Mesenchymal stem cell (in vitro differentiated cells and primary cell): ENCODE measurements around the gene EVI5.

Source experiments
- DNase-seq: peaks from one replicate; pipeline ENCODE4 v3.0.0-alpha.2; 2013
- H2AFZ ChIP-seq: one replicate; pipeline ENCODE4 v1.6.1; 2013; ENCODE audit warnings: low read depth, mild to moderate bottlenecking, control low read depth, inconsistent platforms, low read length, moderate library complexity
- H2AK5ac ChIP-seq: 2 replicates; pipeline ENCODE4 v1.6.1; 2013; ENCODE audit warnings: low read length, moderate library complexity, mild to moderate bottlenecking, inconsistent platforms; ENCODE audit not compliant: severe bottlenecking
- H2BK120ac ChIP-seq: one replicate; pipeline ENCODE4 v1.6.1; 2013; ENCODE audit warnings: low read depth, mild to moderate bottlenecking, inconsistent platforms, low read length, moderate library complexity
- H2BK12ac ChIP-seq, 2 experiments: one replicate each; pipeline ENCODE4 v1.6.1; 2013; ENCODE audit warnings: inconsistent platforms in 2 of 2, low read length in 2 of 2, mild to moderate bottlenecking in 2 of 2, moderate library complexity in 2 of 2, control low read depth in 1 of 2
- H2BK15ac ChIP-seq: one replicate; pipeline ENCODE4 v1.6.1; 2013; ENCODE audit warnings: mild to moderate bottlenecking, low read depth, inconsistent platforms; ENCODE audit not compliant: poor library complexity, severe bottlenecking
- H2BK5ac ChIP-seq: 2 replicates; pipeline ENCODE4 v1.6.1; 2013; ENCODE audit warnings: low read depth, mild to moderate bottlenecking, low read length, control low read depth, inconsistent platforms; ENCODE audit not compliant: poor library complexity, severe bottlenecking
- H3K14ac ChIP-seq, 2 experiments: one replicate each; pipeline ENCODE4 v1.6.1; 2013; ENCODE audit warnings: inconsistent platforms in 2 of 2, low read length in 2 of 2, control low read depth in 1 of 2, mild to moderate bottlenecking in 1 of 2, moderate library complexity in 1 of 2
- H3K18ac ChIP-seq, 2 experiments: one replicate each; pipeline ENCODE4 v1.6.1; 2013; ENCODE audit warnings: inconsistent platforms in 2 of 2, low read length in 2 of 2, control low read depth in 1 of 2, low read depth in 1 of 2, mild to moderate bottlenecking in 1 of 2
- H3K23ac ChIP-seq, 2 experiments: one replicate each; pipeline ENCODE4 v1.6.1; 2013; ENCODE audit warnings: inconsistent platforms in 2 of 2, low read length in 2 of 2, mild to moderate bottlenecking in 2 of 2, moderate library complexity in 2 of 2, control low read depth in 1 of 2
- H3K27ac ChIP-seq: 2 replicates; pipeline ENCODE4 v1.5.1; 2013; ENCODE audit warnings: mild to moderate bottlenecking, moderate library complexity, low read length, control low read depth, inconsistent platforms; ENCODE audit not compliant: poor library complexity, severe bottlenecking
- H3K27me3 ChIP-seq, 2 experiments: 2 replicates each; pipeline versions ENCODE4 v1.6.1 to v1.7.0; 2013; ENCODE audit warnings: low read length in 2 of 2, mild to moderate bottlenecking in 2 of 2, moderate library complexity in 2 of 2, control low read depth in 1 of 2, inconsistent platforms in 1 of 2; ENCODE audit not compliant: control insufficient read depth in 1 of 2, insufficient read depth in 1 of 2
- H3K36me3 ChIP-seq, 2 experiments: 2 replicates each; pipeline versions ENCODE4 v1.6.1 to v1.7.0; 2013; ENCODE audit warnings: low read length in 2 of 2, control low read depth in 1 of 2, inconsistent platforms in 1 of 2, low read depth in 1 of 2, mild to moderate bottlenecking in 1 of 2; ENCODE audit not compliant: insufficient read depth in 2 of 2, control insufficient read depth in 1 of 2
- H3K4ac ChIP-seq, 2 experiments: one replicate each; pipeline ENCODE4 v1.6.1; 2013; ENCODE audit warnings: inconsistent platforms in 2 of 2, low read length in 2 of 2, mild to moderate bottlenecking in 2 of 2, moderate library complexity in 2 of 2, control low read depth in 1 of 2, low read depth in 1 of 2
- H3K4me1 ChIP-seq: 2 replicates; pipeline ENCODE4 v1.6.1; 2013; ENCODE audit warnings: low read depth, low read length, control low read depth; ENCODE audit not compliant: control insufficient read depth, insufficient read depth
- H3K4me2 ChIP-seq: 2 replicates; pipeline ENCODE4 v1.6.1; 2013; ENCODE audit warnings: low read length, mild to moderate bottlenecking, inconsistent platforms; ENCODE audit not compliant: poor library complexity, severe bottlenecking
- H3K4me3 ChIP-seq, 2 experiments: 2 replicates each; pipeline versions ENCODE4 v1.5.1 to v1.7.0; 2013; ENCODE audit warnings: low read length in 2 of 2, mild to moderate bottlenecking in 2 of 2, control low read depth in 1 of 2, low read depth in 1 of 2; ENCODE audit not compliant: insufficient read depth in 1 of 2
- H3K79me1 ChIP-seq: replicated peaks from 2 replicates; pipeline ENCODE4 v1.6.1; 2013; ENCODE audit warnings: mild to moderate bottlenecking, control low read depth, low read length, inconsistent platforms; ENCODE audit not compliant: poor library complexity, severe bottlenecking
- H3K9ac ChIP-seq: 2 replicates; pipeline ENCODE4 v1.7.0; 2013; ENCODE audit warnings: mild to moderate bottlenecking, low read length, moderate library complexity
- H3K9me3 ChIP-seq: 2 replicates; pipeline ENCODE4 v1.7.0; 2013; ENCODE audit warnings: mild to moderate bottlenecking, low read length; ENCODE audit not compliant: control insufficient read depth
- H4K8ac ChIP-seq: one replicate; pipeline ENCODE4 v1.6.1; 2013; ENCODE audit warnings: inconsistent platforms, mild to moderate bottlenecking, low read length, moderate library complexity
- H4K91ac ChIP-seq: one replicate; pipeline ENCODE4 v1.6.1; 2013; ENCODE audit warnings: mild to moderate bottlenecking, low read length, inconsistent platforms
- WGBS: methylation state at CpG from one replicate; pipeline ENCODE4 v1.1.7; 2013; ENCODE audit warnings: mixed read lengths; 5-methylcytosine and 5-hydroxymethylcytosine counted together

Gene EVI5

DNA sequence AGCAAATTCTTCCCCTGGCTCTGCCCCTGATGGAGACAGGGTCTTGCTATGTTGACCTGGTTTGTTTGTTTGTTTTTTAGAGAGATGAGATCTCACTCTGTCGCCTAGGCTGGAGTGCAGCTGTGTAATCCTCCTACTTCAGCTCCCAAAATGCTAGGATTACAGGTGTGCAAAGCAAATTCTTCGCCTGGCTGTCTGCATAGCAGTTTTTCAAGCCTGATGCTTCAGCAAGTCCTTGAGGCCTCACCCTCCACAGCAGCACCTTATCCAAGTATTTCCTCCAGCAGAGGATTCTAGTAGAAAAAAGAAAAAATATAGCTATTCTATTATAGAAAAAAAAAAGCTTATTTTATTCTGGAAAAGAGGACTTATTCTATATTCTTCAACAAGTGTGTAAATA lies 31.8 kb upstream of the EVI5 start:
- Histone ChIP-seq H2BK15ac (no peak overlapping the region), H2BK5ac (no peak overlapping the region), H3K4ac (no peak overlapping the region), H3K18ac (no peak overlapping the region), H2BK12ac (no peak overlapping the region), H4K91ac (no peak overlapping the region), H2BK120ac (no peak overlapping the region), H3K23ac (no peak overlapping the region), H3K27me3 (no peaks in the 10 kb centered on the region), H3K79me1 (no peaks in the 10 kb centered on the region), H3K4me3 (no peak overlapping the region), H2AK5ac (no peak overlapping the region), H3K4me1 (no peaks in the 10 kb centered on the region), H4K8ac (no peak overlapping the region), H2AFZ (no peak overlapping the region), H3K27ac (no peak overlapping the region), H3K4me2 (no peak overlapping the region), H3K9ac (no peak overlapping the region), H3K9me3 (no peaks in the 10 kb centered on the region), H3K14ac (no peak overlapping the region), H3K36me3 (no peaks in the 10 kb centered on the region)
- WGBS = 81% methylated on average over 2 of the region's 2 CpGs
- DNase-seq = no peak

DNA sequence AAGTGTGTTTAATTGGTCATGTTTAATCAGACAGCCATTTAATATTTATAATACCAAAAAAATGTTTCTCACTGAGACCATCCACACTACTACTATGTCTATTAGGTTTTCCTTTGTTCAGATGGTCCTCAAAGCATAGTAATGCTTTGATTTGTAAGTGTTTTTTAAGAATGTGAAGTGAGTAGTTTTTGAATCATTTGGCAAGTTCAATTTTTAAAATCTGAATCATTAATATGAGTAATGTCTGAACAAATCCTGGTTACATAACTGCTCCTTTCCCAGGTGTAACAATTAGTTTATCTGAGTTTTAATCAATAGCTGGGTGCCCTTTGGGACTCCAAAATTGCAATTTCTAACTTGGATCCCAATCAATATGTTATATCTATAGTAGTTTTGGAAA lies 23.5 kb upstream of the EVI5 start:
- H4K8ac ChIP-seq = no peak overlapping the region
- no peak overlapping the region for H3K4me2 ChIP-seq
- H3K4me3 ChIP-seq = no peak overlapping the region
- H3K4me1 ChIP-seq = peaks cover 1% of the 10 kb centered on the region
- no peak for DNase-seq
- H3K27me3 ChIP-seq = no peaks in the 10 kb centered on the region
- no peaks in the 10 kb centered on the region for H3K9me3 ChIP-seq
- H3K36me3 ChIP-seq = no peaks in the 10 kb centered on the region
- no peak overlapping the region for H2AK5ac ChIP-seq
- H2AFZ ChIP-seq = no peak overlapping the region
- H2BK15ac ChIP-seq = no peak overlapping the region
- H3K18ac ChIP-seq = peak overlapping the region in 1 of 2 experiments; percentile 61
- H3K23ac ChIP-seq = no peak overlapping the region
- H3K27ac ChIP-seq = no peak overlapping the region
- no peaks in the 10 kb centered on the region for H3K79me1 ChIP-seq
- H3K14ac ChIP-seq = no peak overlapping the region
- H2BK120ac ChIP-seq = no peak overlapping the region
- H4K91ac ChIP-seq = no peak overlapping the region
- H2BK5ac ChIP-seq = no peak overlapping the region
- peak overlapping the region in 1 of 2 experiments; percentile 89 for H2BK12ac ChIP-seq
- H3K9ac ChIP-seq = no peak overlapping the region
- no peak overlapping the region for H3K4ac ChIP-seq

DNA sequence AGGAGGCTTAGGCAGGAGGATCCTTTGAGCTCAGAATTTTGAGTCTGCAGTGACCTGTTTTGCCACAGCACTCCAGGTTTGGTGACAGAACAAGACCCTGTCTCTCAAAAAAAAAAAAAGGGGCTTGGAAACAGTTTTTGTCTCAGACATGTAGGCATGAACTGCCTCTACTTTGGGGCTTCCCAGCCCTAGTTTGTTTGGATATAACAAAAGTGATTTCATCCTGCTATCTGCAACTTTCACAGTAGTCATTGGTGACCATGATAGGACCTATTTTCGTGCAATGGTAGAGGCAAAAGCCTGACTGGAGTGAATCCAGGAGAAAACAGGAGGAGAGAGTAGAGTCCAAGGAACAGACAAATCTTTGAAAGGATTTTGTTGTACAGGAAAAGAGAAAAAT lies 20.3 kb upstream of the EVI5 start:
- peak overlapping the region; percentile 22 for H2AK5ac ChIP-seq
- H3K4me2 ChIP-seq = no peak overlapping the region
- peak overlapping the region; percentile 48 to 69 for H3K18ac ChIP-seq
- no peaks in the 10 kb centered on the region for H3K79me1 ChIP-seq
- no peaks in the 10 kb centered on the region for H3K36me3 ChIP-seq
- peak overlapping the region; percentile 64 for H3K27ac ChIP-seq
- H3K4me3 ChIP-seq = no peak overlapping the region
- no peak overlapping the region for H3K23ac ChIP-seq
- H3K27me3 ChIP-seq = no peaks in the 10 kb centered on the region
- H2AFZ ChIP-seq = no peak overlapping the region
- WGBS = 59% methylated on average over 1 of the region's 1 CpG
- peak overlapping the region; percentile 60 for H3K9ac ChIP-seq
- peak overlapping the region; percentile 82 for H2BK120ac ChIP-seq
- H3K9me3 ChIP-seq = no peaks in the 10 kb centered on the region
- H4K8ac ChIP-seq = peak overlapping the region; percentile 27
- peaks cover 1% of the 10 kb centered on the region for H3K4me1 ChIP-seq
- peak overlapping the region; percentile 35 to 75 for H3K4ac ChIP-seq
- H2BK5ac ChIP-seq = peak overlapping the region; percentile 66
- DNase-seq = peak; percentile 61
- no peak overlapping the region for H3K14ac ChIP-seq
- H2BK12ac ChIP-seq = peak overlapping the region; percentile 38 to 54
- no peak overlapping the region for H2BK15ac ChIP-seq
- H4K91ac ChIP-seq = no peak overlapping the region

DNA sequence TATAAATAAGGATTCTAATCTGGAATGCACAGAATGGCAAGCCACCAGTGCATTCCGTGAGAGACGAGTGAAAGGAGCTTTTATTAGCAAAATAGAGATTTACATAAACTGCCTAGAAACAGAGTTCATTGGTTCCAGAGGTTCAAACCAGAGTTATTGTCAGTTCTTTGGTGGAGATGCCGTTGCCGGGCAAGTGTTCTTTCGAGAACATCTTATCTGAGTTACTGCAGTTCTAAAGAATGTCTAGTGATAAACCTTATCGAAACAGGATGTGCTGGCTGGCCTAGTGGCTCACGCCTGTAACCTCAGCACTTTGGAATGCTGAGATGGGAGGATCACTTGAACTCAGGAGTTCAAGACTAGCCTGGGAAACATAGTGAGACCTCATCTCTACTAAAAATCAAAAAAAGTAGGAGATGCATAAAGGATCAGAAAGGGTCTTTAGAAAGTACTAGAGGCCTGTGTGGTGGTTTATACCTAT lies 19.9 kb upstream of the EVI5 start:
- Histone ChIP-seq H3K79me1 (no peaks in the 10 kb centered on the region), H2BK12ac (no peak overlapping the region), H3K4ac (peak overlapping the region in 1 of 2 experiments; percentile 75), H3K4me2 (no peak overlapping the region), H2BK15ac (no peak overlapping the region), H3K18ac (peak overlapping the region in 1 of 2 experiments; percentile 69), H2BK120ac (peak overlapping the region; percentile 82), H3K27ac (peak overlapping the region; percentile 64), H3K4me1 (peaks cover 1% of the 10 kb centered on the region), H2AK5ac (no peak overlapping the region), H2AFZ (no peak overlapping the region), H4K91ac (no peak overlapping the region), H3K14ac (no peak overlapping the region), H3K9me3 (no peaks in the 10 kb centered on the region), H3K23ac (no peak overlapping the region), H3K27me3 (no peaks in the 10 kb centered on the region), H3K4me3 (no peak overlapping the region), H3K9ac (peak overlapping the region; percentile 60), H3K36me3 (no peaks in the 10 kb centered on the region), H2BK5ac (peak overlapping the region; percentile 66), H4K8ac (no peak overlapping the region)
- WGBS = 16% methylated on average over 7 of the region's 7 CpGs
- DNase-seq = peak; percentile 98
